PC-9 (cell line): Measurements from ENCODE around the gene BCL2L12.

ENCODE experiments used
- CTCF ChIP-seq: fragments of 200-600 bp; sonication (generic); conservative IDR thresholded peaks from 2 replicates; pipeline ENCODE4 v1.6.1; 2017; ENCODE audit warnings: mixed run types, antibody characterized with exemption, mild to moderate bottlenecking, moderate library complexity
- EZH2 ChIP-seq: fragments of 200-600 bp; sonication (generic); IDR thresholded peaks from 2 replicates; pipeline ENCODE4 v1.8.0; 2017; ENCODE audit warnings: antibody characterized with exemption, low read depth

- no peak for TF ChIP-seq CTCF
- no peak for TF ChIP-seq EZH2
Observed at GRCh38 chr19:49645592-49645991, 20.1 kb upstream of the BCL2L12 start.
